Endodermal cell (in vitro differentiated cells): ENCODE measurements around the gene ADI1. TPM values are rescaled to one million over a fixed set of nuclear protein-coding genes. Genes with fewer than 3 reads are reported as not detected.
A peak's percentile ranks its signal among the peaks of the same experiment; 100 is the strongest.

Source experiments
- DNase-seq: peaks from one replicate; pipeline ENCODE4 v3.0.0-alpha.2; 2017
- H3K27ac ChIP-seq: 2 replicates; pipeline ENCODE4 v1.5.1; 2013; ENCODE audit warnings: mild to moderate bottlenecking, low read depth, low read length, moderate library complexity
- H3K27me3 ChIP-seq: 2 replicates; pipeline ENCODE4 v1.6.1; 2013; ENCODE audit warnings: mild to moderate bottlenecking, low read length, moderate library complexity; ENCODE audit not compliant: insufficient read depth, control insufficient read depth, poor library complexity, severe bottlenecking
- H3K36me3 ChIP-seq: 2 replicates; pipeline ENCODE4 v1.7.0; 2013; ENCODE audit warnings: mild to moderate bottlenecking, low read length, moderate library complexity; ENCODE audit not compliant: control insufficient read depth, insufficient read depth
- H3K4me1 ChIP-seq: one replicate; pipeline ENCODE4 v1.7.0; 2013; ENCODE audit warnings: low read length; ENCODE audit not compliant: control insufficient read depth, insufficient read depth
- H3K4me3 ChIP-seq: 2 replicates; pipeline ENCODE4 v1.5.1; 2013; ENCODE audit warnings: mild to moderate bottlenecking, low read length, moderate library complexity
- H3K9ac ChIP-seq: 2 replicates; pipeline ENCODE4 v1.6.1; 2013; ENCODE audit warnings: mild to moderate bottlenecking, low read length, moderate library complexity; ENCODE audit not compliant: poor library complexity, severe bottlenecking; ENCODE audit errors: extremely low read depth
- H3K9me3 ChIP-seq: 2 replicates; pipeline ENCODE4 v1.6.1; 2013; ENCODE audit warnings: mild to moderate bottlenecking, low read length, moderate library complexity; ENCODE audit not compliant: control insufficient read depth
- H3K27ac Mint-ChIP-seq: 2 replicates; pipeline ENCODE4 v1.8.0; 2020; ENCODE audit warnings: mixed read lengths
- H3K27me3 Mint-ChIP-seq: 2 replicates; pipeline ENCODE4 v1.8.0; 2021; ENCODE audit warnings: mild to moderate bottlenecking, mixed read lengths; ENCODE audit not compliant: insufficient read depth
- H3K36me3 Mint-ChIP-seq: 2 replicates; pipeline ENCODE4 v1.8.0; 2020; ENCODE audit warnings: low read depth, mixed read lengths
- H3K4me1 Mint-ChIP-seq: 2 replicates; pipeline ENCODE4 v1.8.0; 2020; ENCODE audit warnings: mixed read lengths
- H3K4me3 Mint-ChIP-seq: 2 replicates; pipeline ENCODE4 v1.8.0; 2020; ENCODE audit warnings: mild to moderate bottlenecking, moderate library complexity, mixed read lengths
- H3K9me3 Mint-ChIP-seq: 2 replicates; pipeline ENCODE4 v1.8.0; 2020; ENCODE audit warnings: mild to moderate bottlenecking, mixed read lengths
- CTCF ChIP-seq: fragments of 200-600 bp; sonication (generic); conservative IDR thresholded peaks from 2 replicates; pipeline ENCODE4 v1.5.0; 2021; ENCODE audit warnings: antibody characterized with exemption, mild to moderate bottlenecking
- WGBS, 2 experiments: methylation state at CpG; one replicate each; pipeline versions ENCODE4 v1.1.5 to v1.1.7; 2013; ENCODE audit warnings: missing lambda C conversion rate in 2 of 2, mixed read lengths in 1 of 2; ENCODE audit not compliant: insufficient coverage in 1 of 2, insufficient read length in 1 of 2; 5-methylcytosine and 5-hydroxymethylcytosine counted together
- total RNA-seq, 2 donors: library from RNA; stranded (reverse); fragmentation: NEBNext Ultra II Directional in 1 of 2; extraction: Animal tissue kit (Norgen Biotek cat#: 25700) in 1 of 2; gene quantifications; 2 replicates in 1 of 2; 3 replicates in 1 of 2; pipeline ENCODE4 v1.2.1, GENCODE V29; 2021

ADI1 gene
- total RNA-seq, 2 donors from 2014 or later, result 27.1 to 40.1 TPM

GRCh38 chr2:3453190-3453999 lies 65.9 kb downstream of the ADI1 start:
- H3K4me1 Mint-ChIP-seq, result no peaks in the 10 kb centered on the region
- H3K4me3 ChIP-seq, result no peak overlapping the region
- no peak overlapping the region for H3K9ac ChIP-seq
- H3K4me1 ChIP-seq, result no peaks in the 10 kb centered on the region
- 91 to 96% methylated on average over 16 to 20 of the region's 20 CpGs for WGBS, 2 experiments
- no peaks in the 10 kb centered on the region for H3K27me3 ChIP-seq
- no peaks in the 10 kb centered on the region for H3K9me3 Mint-ChIP-seq
- H3K9me3 ChIP-seq, result no peaks in the 10 kb centered on the region
- H3K4me3 Mint-ChIP-seq, result no peak overlapping the region
- peaks cover 20% of the 10 kb centered on the region for H3K36me3 ChIP-seq
- peaks cover 51% of the 10 kb centered on the region for H3K36me3 Mint-ChIP-seq
- no peaks in the 10 kb centered on the region for H3K27me3 Mint-ChIP-seq
- no peak for TF ChIP-seq CTCF
- H3K27ac Mint-ChIP-seq, result no peak overlapping the region
- peak overlapping the region; percentile 57 for H3K27ac ChIP-seq
- peak; percentile 41 for DNase-seq

- Histone ChIP-seq H3K36me3 (peaks cover 15% of the 10 kb centered on the region), H3K9me3 (no peaks in the 10 kb centered on the region), H3K27ac (no peak overlapping the region), H3K4me3 (no peak overlapping the region), H3K27me3 (no peaks in the 10 kb centered on the region), H3K9ac (no peak overlapping the region), H3K4me1 (no peaks in the 10 kb centered on the region)
- peak overlapping the region; percentile 22 for H3K27ac Mint-ChIP-seq
- TF ChIP-seq CTCF, result no peak
- peaks cover 7% of the 10 kb centered on the region for H3K4me1 Mint-ChIP-seq
- no peaks in the 10 kb centered on the region for H3K9me3 Mint-ChIP-seq
- no peaks in the 10 kb centered on the region for H3K27me3 Mint-ChIP-seq
- WGBS, 2 experiments, result 89 to 90% methylated on average over 12 to 17 of the region's 17 CpGs
- H3K36me3 Mint-ChIP-seq, result peaks cover 56% of the 10 kb centered on the region
- peak; percentile 59 for DNase-seq
- no peak overlapping the region for H3K4me3 Mint-ChIP-seq
These were observed 67.2 kb downstream of the ADI1 start for GRCh38 chr2:3451926-3452671.

- DNase-seq, result no peak
- Histone ChIP-seq H3K27ac (no peak overlapping the region), H3K27me3 (no peaks in the 10 kb centered on the region), H3K9ac (no peak overlapping the region), H3K36me3 (peaks cover 12% of the 10 kb centered on the region), H3K4me1 (no peaks in the 10 kb centered on the region), H3K9me3 (no peaks in the 10 kb centered on the region), H3K4me3 (no peak overlapping the region)
- 88 to 92% methylated on average over 4 of the region's 4 CpGs for WGBS, 2 experiments
- no peak for TF ChIP-seq CTCF
- H3K4me1 Mint-ChIP-seq, result peaks cover 7% of the 10 kb centered on the region
- no peaks in the 10 kb centered on the region for H3K27me3 Mint-ChIP-seq
- no peak overlapping the region for H3K4me3 Mint-ChIP-seq
- H3K9me3 Mint-ChIP-seq, result no peaks in the 10 kb centered on the region
- no peak overlapping the region for H3K27ac Mint-ChIP-seq
- H3K36me3 Mint-ChIP-seq, result peaks cover 55% of the 10 kb centered on the region
These were observed 68.2 kb downstream of the ADI1 start for GRCh38 chr2:3451169-3451568.
